NT2/D1 (cell line): ENCODE measurements around the gene VWA8.

Experiments used
- DNase-seq: peaks from one replicate; pipeline ENCODE4 v3.0.0-alpha.2; 2011; ENCODE audit warnings: low read depth, low spot score
- H3K27me3 ChIP-seq: 2 replicates; pipeline ENCODE4 v1.6.0; 2011; ENCODE audit warnings: mild to moderate bottlenecking; ENCODE audit not compliant: insufficient read length, insufficient read depth
- H3K36me3 ChIP-seq: 2 replicates; pipeline ENCODE4 v1.6.1; 2011; ENCODE audit warnings: mild to moderate bottlenecking, low read length, mixed read lengths; ENCODE audit not compliant: insufficient read depth, insufficient read length
- H3K4me1 ChIP-seq: 2 replicates; pipeline ENCODE4 v1.5.1; 2011; ENCODE audit not compliant: insufficient read depth, insufficient read length
- H3K4me3 ChIP-seq: 2 replicates; pipeline ENCODE4 v1.5.1; 2011; ENCODE audit warnings: low read depth; ENCODE audit not compliant: insufficient read length
- H3K9ac ChIP-seq: 2 replicates; pipeline ENCODE4 v1.6.0; 2011; ENCODE audit warnings: low read depth; ENCODE audit not compliant: insufficient read length
- H3K9me3 ChIP-seq: 2 replicates; pipeline ENCODE4 v1.5.1; 2011; ENCODE audit warnings: mild to moderate bottlenecking, low read length; ENCODE audit not compliant: insufficient read depth
- SUZ12 ChIP-seq: IDR thresholded peaks from 2 replicates; pipeline ENCODE4 v1.6.1; 2011; ENCODE audit not compliant: insufficient read length, insufficient read depth; ENCODE audit errors: extremely low read depth
- YY1 ChIP-seq: IDR thresholded peaks from 2 replicates; pipeline ENCODE4 v1.6.1; 2011; ENCODE audit not compliant: insufficient read length, insufficient read depth
- ZNF274 ChIP-seq: IDR thresholded peaks from 2 replicates; pipeline ENCODE4 v1.6.1; 2011; ENCODE audit warnings: mild to moderate bottlenecking, low read depth, low read length

Gene VWA8

DNA sequence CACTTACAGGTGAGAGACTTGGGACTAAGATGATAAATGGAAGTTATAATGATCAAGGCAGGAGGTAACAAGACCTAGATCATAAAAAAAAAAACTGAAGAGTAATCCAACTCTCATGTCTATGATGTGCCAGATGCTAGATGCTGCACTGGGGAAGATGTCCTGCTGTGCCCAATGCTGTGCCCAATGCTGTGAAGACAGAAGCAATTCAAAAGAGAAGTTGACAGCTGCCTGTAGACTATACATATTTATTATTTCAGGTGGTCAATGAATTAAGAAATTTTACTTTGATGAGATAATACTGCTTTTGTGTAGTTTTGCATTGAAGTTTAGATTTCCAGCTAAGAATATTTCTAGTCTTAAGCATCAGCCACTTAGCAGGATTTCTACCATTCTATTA is 21.5 kb downstream of the VWA8 start:
- TF ChIP-seq YY1: no peak
- TF ChIP-seq SUZ12: no peak
- no peak for TF ChIP-seq ZNF274
- Histone ChIP-seq H3K4me3 (no peak overlapping the region), H3K4me1 (no peaks in the 10 kb centered on the region), H3K9ac (no peak overlapping the region), H3K27me3 (no peaks in the 10 kb centered on the region), H3K9me3 (no peaks in the 10 kb centered on the region), H3K36me3 (no peaks in the 10 kb centered on the region)
- no peak for DNase-seq

GRCh38 chr13:41938918-41939317 is 22.0 kb downstream of the VWA8 start:
- DNase-seq: no peak
- no peak overlapping the region for H3K4me3 ChIP-seq
- H3K9me3 ChIP-seq: no peaks in the 10 kb centered on the region
- no peaks in the 10 kb centered on the region for H3K4me1 ChIP-seq
- no peaks in the 10 kb centered on the region for H3K27me3 ChIP-seq
- no peak overlapping the region for H3K9ac ChIP-seq
- TF ChIP-seq ZNF274 (no peak), SUZ12 (no peak), YY1 (no peak)
- no peaks in the 10 kb centered on the region for H3K36me3 ChIP-seq

DNA sequence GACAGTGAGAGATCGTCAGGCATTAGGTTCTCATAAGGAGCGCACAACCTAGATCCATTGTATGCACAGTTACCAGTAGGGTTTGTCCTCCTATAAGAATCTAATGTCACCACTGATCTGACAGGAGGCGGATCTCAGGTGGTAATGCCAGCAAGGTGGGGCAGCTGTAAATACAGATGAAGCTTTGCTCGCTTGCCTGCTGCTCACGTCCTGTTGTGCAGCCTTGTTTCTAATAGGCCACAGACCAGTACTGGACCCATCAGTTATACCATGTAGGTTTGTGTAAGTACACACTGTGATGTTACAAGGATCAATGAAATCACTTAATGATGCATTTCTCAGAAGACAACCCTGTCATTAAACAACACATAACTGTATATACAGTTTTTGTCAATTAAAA is 23.5 kb downstream of the VWA8 start:
- no peak overlapping the region for H3K9ac ChIP-seq
- no peaks in the 10 kb centered on the region for H3K4me1 ChIP-seq
- DNase-seq: no peak
- H3K4me3 ChIP-seq: no peak overlapping the region
- no peaks in the 10 kb centered on the region for H3K27me3 ChIP-seq
- no peaks in the 10 kb centered on the region for H3K36me3 ChIP-seq
- no peaks in the 10 kb centered on the region for H3K9me3 ChIP-seq
- TF ChIP-seq YY1 (no peak), ZNF274 (no peak), SUZ12 (no peak)

- Histone ChIP-seq H3K9ac (no peak overlapping the region), H3K4me3 (no peak overlapping the region), H3K27me3 (no peaks in the 10 kb centered on the region), H3K4me1 (no peaks in the 10 kb centered on the region), H3K9me3 (no peaks in the 10 kb centered on the region), H3K36me3 (no peaks in the 10 kb centered on the region)
- no peak for TF ChIP-seq SUZ12
- TF ChIP-seq ZNF274: no peak
- no peak for DNase-seq
Observed at GRCh38 chr13:41935501-41935900, 25.4 kb downstream of the VWA8 start.

- no peak for DNase-seq
- TF ChIP-seq ZNF274: no peak
- TF ChIP-seq SUZ12: no peak
- TF ChIP-seq YY1: no peak
- no peak overlapping the region for H3K9ac ChIP-seq
- no peaks in the 10 kb centered on the region for H3K4me1 ChIP-seq
- no peak overlapping the region for H3K4me3 ChIP-seq
- no peaks in the 10 kb centered on the region for H3K27me3 ChIP-seq
- H3K9me3 ChIP-seq: no peaks in the 10 kb centered on the region
- H3K36me3 ChIP-seq: no peaks in the 10 kb centered on the region
Observed at GRCh38 chr13:41934994-41935393, 25.9 kb downstream of the VWA8 start.

DNA sequence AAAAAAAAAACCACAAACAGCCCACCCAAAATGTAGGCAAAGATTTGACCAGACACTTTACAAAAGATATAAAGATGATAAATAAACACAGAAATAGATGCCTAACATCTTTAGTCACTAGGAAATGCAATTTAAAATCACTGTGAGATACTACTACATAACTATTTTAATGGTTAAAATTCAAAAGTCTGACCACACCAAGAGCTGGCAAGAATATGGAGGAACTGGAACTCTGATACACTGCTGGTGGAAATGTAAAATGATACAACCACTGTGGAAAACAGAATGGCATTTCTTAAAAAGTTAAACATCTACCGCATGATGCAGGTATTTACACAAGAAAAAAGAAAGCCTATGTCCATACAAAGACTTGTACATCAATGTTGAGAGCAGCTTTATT is 26.8 kb downstream of the VWA8 start:
- TF ChIP-seq YY1 (no peak), SUZ12 (no peak)
- H3K27me3 ChIP-seq: no peaks in the 10 kb centered on the region
- H3K9me3 ChIP-seq: no peaks in the 10 kb centered on the region
- H3K36me3 ChIP-seq: no peaks in the 10 kb centered on the region
- no peak overlapping the region for H3K9ac ChIP-seq
- no peak for DNase-seq
- no peak overlapping the region for H3K4me3 ChIP-seq
- no peaks in the 10 kb centered on the region for H3K4me1 ChIP-seq

GRCh38 chr13:41931337-41931736 is 29.6 kb downstream of the VWA8 start:
- no peak for DNase-seq
- no peaks in the 10 kb centered on the region for H3K9me3 ChIP-seq
- no peaks in the 10 kb centered on the region for H3K4me1 ChIP-seq
- no peak overlapping the region for H3K9ac ChIP-seq
- no peak overlapping the region for H3K4me3 ChIP-seq
- H3K27me3 ChIP-seq: no peaks in the 10 kb centered on the region
- no peaks in the 10 kb centered on the region for H3K36me3 ChIP-seq
- no peak for TF ChIP-seq ZNF274
- TF ChIP-seq YY1: no peak
- TF ChIP-seq SUZ12: no peak

DNA sequence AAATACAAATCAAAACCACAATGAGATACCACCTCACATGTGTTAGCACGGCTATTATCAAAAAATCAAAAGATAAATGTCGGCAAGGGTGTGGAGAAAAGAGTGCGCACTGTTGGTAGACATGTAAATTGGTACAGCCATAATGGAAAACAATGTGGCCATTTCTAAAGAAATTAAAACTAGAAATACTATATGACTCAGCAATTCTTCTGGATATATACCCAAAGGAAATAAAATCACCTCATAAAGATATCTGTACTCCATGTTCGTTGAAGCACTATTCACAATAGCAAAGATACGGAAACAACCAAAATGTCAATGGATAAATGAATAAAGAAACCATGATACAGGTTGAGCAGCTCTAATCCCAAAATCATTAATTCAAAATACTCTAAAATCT is 30.8 kb downstream of the VWA8 start:
- Histone ChIP-seq H3K36me3 (peaks cover 2% of the 10 kb centered on the region), H3K9ac (no peak overlapping the region), H3K27me3 (no peaks in the 10 kb centered on the region), H3K4me1 (no peaks in the 10 kb centered on the region), H3K9me3 (peaks cover 5% of the 10 kb centered on the region; the same call in 1 of the 2 replicates), H3K4me3 (no peak overlapping the region)
- TF ChIP-seq YY1: no peak
- TF ChIP-seq SUZ12: no peak
- TF ChIP-seq ZNF274: no peak
- DNase-seq: no peak
